OCI-LY1 (cell line): Measurements from ENCODE around the gene SHISA4.

ENCODE experiments used
- H2AFZ ChIP-seq: fragments of 200-600 bp; sonication (generic), shearing (Covaris generic); 2 replicates; pipeline ENCODE4 v1.6.0; 2014; ENCODE audit warnings: antibody characterized with exemption, mild to moderate bottlenecking, low read length
- H3F3A ChIP-seq: fragments of 200-600 bp; sonication (generic), shearing (Covaris generic); 2 replicates; pipeline ENCODE4 v1.6.0; 2014; ENCODE audit warnings: mild to moderate bottlenecking, antibody characterized with exemption, low read length, moderate library complexity; ENCODE audit not compliant: insufficient read depth
- H3K27ac ChIP-seq: fragments of 200-600 bp; sonication (generic); 2 replicates; pipeline ENCODE4 v1.5.1; 2014; ENCODE audit warnings: low read length, mixed run types, mild to moderate bottlenecking, low read depth; ENCODE audit not compliant: poor library complexity, severe bottlenecking
- H3K27me3 ChIP-seq: fragments of 200-600 bp; sonication (generic); 2 replicates; pipeline ENCODE4 v1.6.0; 2014; ENCODE audit warnings: antibody characterized with exemption, mild to moderate bottlenecking, low read length, moderate library complexity; ENCODE audit not compliant: insufficient read depth
- H3K36me3 ChIP-seq: fragments of 200-600 bp; sonication (generic); 2 replicates; pipeline ENCODE4 v1.6.1; 2014; ENCODE audit warnings: mild to moderate bottlenecking, antibody characterized with exemption, low read length, moderate library complexity, mixed read lengths; ENCODE audit not compliant: insufficient read depth
- H3K4me1 ChIP-seq: fragments of 200-600 bp; sonication (generic); 2 replicates; pipeline ENCODE4 v1.5.1; 2014; ENCODE audit warnings: mild to moderate bottlenecking, low read length, moderate library complexity; ENCODE audit not compliant: insufficient read depth, severe bottlenecking
- H3K4me2 ChIP-seq: fragments of 200-600 bp; sonication (generic), shearing (Covaris generic); 2 replicates; pipeline ENCODE4 v1.6.1; 2014; ENCODE audit warnings: low read length
- H3K4me3 ChIP-seq: fragments of 200-600 bp; sonication (generic); 2 replicates; pipeline ENCODE4 v1.5.1; 2014; ENCODE audit warnings: low read length, low read depth, mild to moderate bottlenecking, mixed read lengths; ENCODE audit not compliant: poor library complexity, severe bottlenecking
- H3K79me2 ChIP-seq: fragments of 200-600 bp; shearing (Covaris generic); 2 replicates; pipeline ENCODE4 v1.6.1; 2016; ENCODE audit warnings: mixed run types, low read length, mixed read lengths; ENCODE audit not compliant: insufficient read depth
- H3K9ac ChIP-seq: fragments of 200-600 bp; sonication (generic), shearing (Covaris generic); 2 replicates; pipeline ENCODE4 v1.6.1; 2014; ENCODE audit warnings: mild to moderate bottlenecking, low read length, mixed read lengths
- H3K9me2 ChIP-seq: fragments of 200-600 bp; sonication (generic), shearing (Covaris generic); 2 replicates; pipeline ENCODE4 v1.6.1; 2014; ENCODE audit warnings: low read depth, mild to moderate bottlenecking, low read length, mixed read lengths
- H3K9me3 ChIP-seq: fragments of 200-600 bp; shearing (Covaris generic); 2 replicates; pipeline ENCODE4 v1.6.1; 2014; ENCODE audit warnings: low read length, mixed read lengths
- H4K20me1 ChIP-seq: fragments of 200-600 bp; sonication (generic), shearing (Covaris generic); 2 replicates; pipeline ENCODE4 v1.6.0; 2016; ENCODE audit warnings: mild to moderate bottlenecking, low read length; ENCODE audit not compliant: insufficient read depth
- CTCF ChIP-seq: fragments of 200-600 bp; sonication (generic), shearing (Covaris generic); IDR thresholded peaks from 2 replicates; pipeline ENCODE4 v1.5.1; 2017; ENCODE audit warnings: mild to moderate bottlenecking, antibody characterized with exemption, low read length, moderate library complexity, mixed read lengths
- EZH2 ChIP-seq: fragments of 200-600 bp; sonication (generic), shearing (Covaris generic); IDR thresholded peaks from 2 replicates; pipeline ENCODE4 v1.8.0; 2017; ENCODE audit warnings: borderline replicate concordance, mixed run types, mild to moderate bottlenecking, antibody characterized with exemption, low read length, moderate library complexity, mixed read lengths

The SHISA4 gene

DNA sequence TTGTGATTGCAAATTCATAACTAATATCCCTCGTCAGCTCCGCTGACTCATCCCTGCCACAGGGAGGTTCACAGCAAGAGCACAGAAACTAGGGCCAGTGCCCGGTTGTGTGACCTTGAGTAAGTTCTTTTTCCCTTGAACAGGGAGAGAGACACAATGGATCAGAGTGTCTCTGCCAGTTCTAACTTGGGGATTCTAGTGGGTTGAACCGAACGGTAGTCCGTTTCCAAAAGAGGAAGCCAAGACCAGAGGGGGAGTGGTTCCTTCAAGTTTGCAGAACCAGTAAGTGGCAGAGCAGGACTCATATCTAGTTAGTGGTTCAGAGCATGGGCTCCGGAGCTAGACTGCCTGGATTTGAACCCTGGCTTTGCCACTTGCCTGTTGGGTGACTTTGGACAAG lies 4.9 kb upstream of the SHISA4 start:
- no peaks in the 10 kb centered on the region for H3K9me2 ChIP-seq
- TF ChIP-seq EZH2: no peak
- TF ChIP-seq CTCF: no peak
- no peaks in the 10 kb centered on the region; the same call in 1 of the 2 replicates for H3K36me3 ChIP-seq
- no peaks in the 10 kb centered on the region for H3K79me2 ChIP-seq
- H3K4me3 ChIP-seq: no peak overlapping the region
- no peaks in the 10 kb centered on the region for H3F3A ChIP-seq
- H4K20me1 ChIP-seq: no peaks in the 10 kb centered on the region
- no peaks in the 10 kb centered on the region for H3K9me3 ChIP-seq
- H3K27me3 ChIP-seq: no peaks in the 10 kb centered on the region; the same call in 1 of the 2 replicates
- no peak overlapping the region for H2AFZ ChIP-seq
- no peaks in the 10 kb centered on the region for H3K4me1 ChIP-seq
- H3K27ac ChIP-seq: no peak overlapping the region
- H3K9ac ChIP-seq: no peak overlapping the region
- H3K4me2 ChIP-seq: no peak overlapping the region

DNA sequence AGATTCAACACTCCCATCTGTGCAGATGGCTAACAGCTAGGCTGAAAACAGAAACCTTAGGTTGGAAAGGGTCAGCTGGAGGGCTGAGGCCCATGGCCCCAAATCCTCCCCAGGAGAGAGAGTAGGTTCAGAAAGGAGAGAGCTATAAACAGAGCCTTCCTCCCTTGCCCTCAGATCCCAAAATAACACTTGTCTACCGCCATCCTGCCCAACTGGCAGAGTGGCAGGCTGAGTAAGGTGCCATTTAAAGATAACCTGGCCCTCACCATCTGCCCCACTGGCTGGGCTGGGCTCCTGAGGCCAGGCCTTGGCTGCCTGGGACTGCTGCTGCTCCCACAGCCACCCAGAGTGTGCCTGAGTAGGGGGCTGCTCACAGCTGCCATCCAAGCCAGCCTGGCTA lies 4.3 kb upstream of the SHISA4 start:
- H3K4me1 ChIP-seq: no peaks in the 10 kb centered on the region
- H3K9me3 ChIP-seq: no peaks in the 10 kb centered on the region
- H3K9ac ChIP-seq: no peak overlapping the region
- H4K20me1 ChIP-seq: no peaks in the 10 kb centered on the region
- no peaks in the 10 kb centered on the region for H3K36me3 ChIP-seq
- H3K79me2 ChIP-seq: no peaks in the 10 kb centered on the region
- no peaks in the 10 kb centered on the region; the same call in 1 of the 2 replicates for H3K27me3 ChIP-seq
- H3F3A ChIP-seq: no peaks in the 10 kb centered on the region
- no peak overlapping the region for H3K4me2 ChIP-seq
- H3K27ac ChIP-seq: no peak overlapping the region
- H2AFZ ChIP-seq: no peak overlapping the region
- H3K4me3 ChIP-seq: no peak overlapping the region
- no peaks in the 10 kb centered on the region for H3K9me2 ChIP-seq
- TF ChIP-seq CTCF (no peak), EZH2 (no peak)

- Histone ChIP-seq H4K20me1 (no peaks in the 10 kb centered on the region), H3K9ac (no peak overlapping the region), H3K4me1 (no peaks in the 10 kb centered on the region), H3K27ac (no peak overlapping the region), H3K9me2 (no peaks in the 10 kb centered on the region), H3K27me3 (no peaks in the 10 kb centered on the region; the same call in 1 of the 2 replicates), H3K9me3 (no peaks in the 10 kb centered on the region), H2AFZ (no peak overlapping the region), H3K79me2 (no peaks in the 10 kb centered on the region), H3K36me3 (no peaks in the 10 kb centered on the region), H3K4me2 (no peak overlapping the region), H3K4me3 (no peak overlapping the region), H3F3A (no peaks in the 10 kb centered on the region)
- TF ChIP-seq EZH2 (no peak), CTCF (no peak)
Observed at GRCh38 chr1:201885531-201886075, 3.1 kb upstream of the SHISA4 start.
